ENCODE data around the gene RARS2.

RARS2 gene

DNA sequence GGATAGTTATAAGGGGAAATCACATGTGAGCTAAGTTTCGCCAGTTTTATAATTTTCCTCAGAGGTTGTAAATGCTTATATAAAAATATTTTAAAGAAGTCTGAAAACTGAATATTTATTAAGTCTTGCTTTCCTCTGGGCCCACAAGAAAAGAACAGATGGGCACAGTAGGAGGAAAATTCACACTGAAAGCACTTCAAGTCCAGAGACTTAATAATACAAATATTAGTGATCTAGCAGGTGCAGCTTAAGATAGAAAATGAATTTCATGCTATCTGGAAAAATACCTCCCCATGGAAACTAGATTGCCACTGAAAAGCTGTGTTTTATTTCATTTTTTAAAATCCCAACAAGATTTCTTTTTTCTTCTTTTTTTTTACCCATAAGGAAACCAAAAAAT lies 47.3 kb upstream of the RARS2 start (continued):
- no peak for TF ChIP-seq ZNF843 (tag by site-specific recombination; IDR thresholded peaks at IDR 0.05)
- no peak for TF ChIP-seq ZNF707 (tag by site-specific recombination; IDR thresholded peaks at IDR 0.05)
- TF ChIP-seq, protein P1, sequence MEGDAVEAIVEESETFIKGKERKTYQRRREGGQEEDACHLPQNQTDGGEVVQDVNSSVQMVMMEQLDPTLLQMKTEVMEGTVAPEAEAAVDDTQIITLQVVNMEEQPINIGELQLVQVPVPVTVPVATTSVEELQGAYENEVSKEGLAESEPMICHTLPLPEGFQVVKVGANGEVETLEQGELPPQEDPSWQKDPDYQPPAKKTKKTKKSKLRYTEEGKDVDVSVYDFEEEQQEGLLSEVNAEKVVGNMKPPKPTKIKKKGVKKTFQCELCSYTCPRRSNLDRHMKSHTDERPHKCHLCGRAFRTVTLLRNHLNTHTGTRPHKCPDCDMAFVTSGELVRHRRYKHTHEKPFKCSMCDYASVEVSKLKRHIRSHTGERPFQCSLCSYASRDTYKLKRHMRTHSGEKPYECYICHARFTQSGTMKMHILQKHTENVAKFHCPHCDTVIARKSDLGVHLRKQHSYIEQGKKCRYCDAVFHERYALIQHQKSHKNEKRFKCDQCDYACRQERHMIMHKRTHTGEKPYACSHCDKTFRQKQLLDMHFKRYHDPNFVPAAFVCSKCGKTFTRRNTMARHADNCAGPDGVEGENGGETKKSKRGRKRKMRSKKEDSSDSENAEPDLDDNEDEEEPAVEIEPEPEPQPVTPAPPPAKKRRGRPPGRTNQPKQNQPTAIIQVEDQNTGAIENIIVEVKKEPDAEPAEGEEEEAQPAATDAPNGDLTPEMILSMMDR (tag by site-specific recombination; IDR thresholded peaks at IDR 0.05), result no peak

DNA sequence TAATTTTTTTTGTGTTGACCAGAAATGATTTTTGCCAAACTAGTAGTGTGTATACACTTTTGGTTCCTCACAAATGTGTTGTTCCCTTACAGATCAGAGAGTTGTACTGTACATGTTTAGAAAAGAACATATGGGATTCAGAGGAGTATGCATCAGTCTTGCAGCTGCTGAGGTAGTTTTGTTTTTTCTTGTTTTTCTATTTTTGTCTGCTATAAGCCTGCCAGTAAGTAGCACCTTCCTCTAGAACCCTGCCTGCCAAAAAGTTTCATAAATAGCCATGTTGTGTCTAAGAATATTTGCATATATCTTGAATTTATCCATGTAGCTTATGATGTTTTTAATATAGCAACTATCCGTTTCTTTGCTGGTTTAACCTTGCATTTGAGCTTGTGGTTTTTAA lies 46.5 kb upstream of the RARS2 start:
- Histone ChIP-seq H3K27ac (ENCODE audit: extremely low read depth, low read depth, low read length) (no peak overlapping the region), H3K4me1 (ENCODE audit: control insufficient read depth, insufficient read depth, low read length) (no peaks in the 10 kb centered on the region), H3K9me3 (ENCODE audit: control insufficient read depth, insufficient read depth, low read depth, low read length) (no peaks in the 10 kb centered on the region), H3K36me3 (ENCODE audit: control insufficient read depth in 2 of 2, insufficient read depth in 1 of 2, low read length in 2 of 2) (peaks cover 20 to 68% of the 10 kb centered on the region in 2 experiments), H3K4me3 (ENCODE audit: low read depth, low read length) (no peak overlapping the region)
- TF ChIP-seq ZNF621 (tag by site-specific recombination; IDR thresholded peaks at IDR 0.05) (no peak), GLI4 (tag by site-specific recombination; IDR thresholded peaks at IDR 0.05) (no peak), SETDB1 (IDR thresholded peaks at IDR 0.05; ENCODE audit: insufficient read length, low read length) (no peak)
- TF ChIP-seq, protein P2, sequence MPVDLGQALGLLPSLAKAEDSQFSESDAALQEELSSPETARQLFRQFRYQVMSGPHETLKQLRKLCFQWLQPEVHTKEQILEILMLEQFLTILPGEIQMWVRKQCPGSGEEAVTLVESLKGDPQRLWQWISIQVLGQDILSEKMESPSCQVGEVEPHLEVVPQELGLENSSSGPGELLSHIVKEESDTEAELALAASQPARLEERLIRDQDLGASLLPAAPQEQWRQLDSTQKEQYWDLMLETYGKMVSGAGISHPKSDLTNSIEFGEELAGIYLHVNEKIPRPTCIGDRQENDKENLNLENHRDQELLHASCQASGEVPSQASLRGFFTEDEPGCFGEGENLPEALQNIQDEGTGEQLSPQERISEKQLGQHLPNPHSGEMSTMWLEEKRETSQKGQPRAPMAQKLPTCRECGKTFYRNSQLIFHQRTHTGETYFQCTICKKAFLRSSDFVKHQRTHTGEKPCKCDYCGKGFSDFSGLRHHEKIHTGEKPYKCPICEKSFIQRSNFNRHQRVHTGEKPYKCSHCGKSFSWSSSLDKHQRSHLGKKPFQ (tag by site-specific recombination; IDR thresholded peaks at IDR 0.05), result no peak
- POLR2A ChIA-PET, result no interaction called here
- CTCF ChIA-PET, result interaction anchor here (1.0 kb wide), 1 partner anchor 77 kb away, joined by 3 read pairs; no protein-coding TSS in a partner anchor

DNA sequence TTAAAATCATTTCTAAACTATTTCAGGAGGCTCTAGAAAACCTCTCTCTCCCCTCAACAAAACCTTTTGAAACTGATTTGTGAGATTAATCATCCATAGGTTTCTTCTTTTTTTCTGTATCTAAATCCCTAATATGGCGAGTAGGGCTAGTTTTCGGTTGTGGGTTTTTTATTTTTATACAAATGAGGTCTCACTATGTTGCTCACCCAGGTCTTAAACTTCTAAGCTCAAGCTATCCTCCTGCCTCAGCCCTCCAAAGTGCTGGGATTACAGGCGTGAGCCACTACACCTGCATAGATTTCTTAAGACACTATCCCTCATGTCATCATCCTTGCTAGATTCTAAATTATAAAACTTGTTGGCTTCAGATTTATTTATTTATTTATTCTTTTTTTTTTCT lies 44.1 kb upstream of the RARS2 start:
- Histone ChIP-seq H3K4me1 (ENCODE audit: control insufficient read depth, insufficient read depth, low read length) (no peaks in the 10 kb centered on the region), H3K36me3 (ENCODE audit: control insufficient read depth in 2 of 2, insufficient read depth in 1 of 2, low read length in 2 of 2) (peaks cover 31 to 67% of the 10 kb centered on the region in 2 experiments), H3K9me3 (ENCODE audit: control insufficient read depth, insufficient read depth, low read depth, low read length) (no peaks in the 10 kb centered on the region), H3K4me3 (ENCODE audit: low read depth, low read length) (no peak overlapping the region), H3K27ac (ENCODE audit: extremely low read depth, low read depth, low read length) (no peak overlapping the region)
- ChIA-PET POLR2A (interaction anchor here (0.5 kb wide), 1 partner anchor 93 kb away, joined by 3 read pairs; no protein-coding TSS in a partner anchor), CTCF (no interaction called here)
- no peak for TF ChIP-seq PRDM1 (tag by site-specific recombination; IDR thresholded peaks at IDR 0.05)
- TF ChIP-seq ZNF174 (tag by site-specific recombination; IDR thresholded peaks at IDR 0.05), result no peak
- TF ChIP-seq ZNF654 (tag by site-specific recombination; IDR thresholded peaks at IDR 0.05; ENCODE audit: low read depth), result no peak
- TF ChIP-seq, protein P3, sequence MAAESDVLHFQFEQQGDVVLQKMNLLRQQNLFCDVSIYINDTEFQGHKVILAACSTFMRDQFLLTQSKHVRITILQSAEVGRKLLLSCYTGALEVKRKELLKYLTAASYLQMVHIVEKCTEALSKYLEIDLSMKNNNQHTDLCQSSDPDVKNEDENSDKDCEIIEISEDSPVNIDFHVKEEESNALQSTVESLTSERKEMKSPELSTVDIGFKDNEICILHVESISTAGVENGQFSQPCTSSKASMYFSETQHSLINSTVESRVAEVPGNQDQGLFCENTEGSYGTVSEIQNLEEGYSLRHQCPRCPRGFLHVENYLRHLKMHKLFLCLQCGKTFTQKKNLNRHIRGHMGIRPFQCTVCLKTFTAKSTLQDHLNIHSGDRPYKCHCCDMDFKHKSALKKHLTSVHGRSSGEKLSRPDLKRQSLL (tag by site-specific recombination; IDR thresholded peaks at IDR 0.05), result no peak
- TF ChIP-seq SETDB1 (IDR thresholded peaks at IDR 0.05; ENCODE audit: insufficient read length, low read length), result no peak
- no peak for TF ChIP-seq ZNF610 (tag by site-specific recombination; IDR thresholded peaks at IDR 0.05; ENCODE audit: borderline replicate concordance)
- TF ChIP-seq, protein P4, sequence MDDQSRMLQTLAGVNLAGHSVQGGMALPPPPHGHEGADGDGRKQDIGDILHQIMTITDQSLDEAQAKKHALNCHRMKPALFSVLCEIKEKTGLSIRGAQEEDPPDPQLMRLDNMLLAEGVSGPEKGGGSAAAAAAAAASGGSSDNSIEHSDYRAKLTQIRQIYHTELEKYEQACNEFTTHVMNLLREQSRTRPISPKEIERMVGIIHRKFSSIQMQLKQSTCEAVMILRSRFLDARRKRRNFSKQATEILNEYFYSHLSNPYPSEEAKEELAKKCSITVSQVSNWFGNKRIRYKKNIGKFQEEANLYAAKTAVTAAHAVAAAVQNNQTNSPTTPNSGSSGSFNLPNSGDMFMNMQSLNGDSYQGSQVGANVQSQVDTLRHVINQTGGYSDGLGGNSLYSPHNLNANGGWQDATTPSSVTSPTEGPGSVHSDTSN (CRISPR knock-in tag; IDR thresholded peaks at IDR 0.05), result no peak
- no peak for TF ChIP-seq GFI1B (tag by site-specific recombination; IDR thresholded peaks at IDR 0.05)

DNA sequence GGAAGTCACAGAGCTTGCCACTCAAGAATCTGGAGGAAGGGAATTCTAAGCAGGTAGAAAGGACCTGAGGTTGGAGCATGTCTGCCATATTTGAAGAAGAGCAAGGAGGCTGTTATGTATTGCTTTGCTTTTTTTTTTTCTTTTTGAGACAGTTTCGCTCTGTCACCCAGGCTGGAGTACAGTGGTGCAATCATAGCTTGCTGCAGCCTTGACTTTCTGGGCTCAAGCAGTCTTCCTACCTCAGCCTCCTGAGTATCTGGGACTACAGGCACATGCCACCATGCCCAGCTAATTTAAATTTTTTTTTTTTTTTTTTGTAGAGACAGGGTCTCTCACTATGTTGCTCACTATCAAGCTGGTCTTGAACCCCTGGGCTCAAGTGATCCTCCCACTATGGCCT lies 41.0 kb upstream of the RARS2 start:
- POLR2A ChIA-PET, result no interaction called here
- TF ChIP-seq KLF9 (tag by site-specific recombination; IDR thresholded peaks at IDR 0.05; ENCODE audit: low read depth) (no peak), ZNF555 (tag by site-specific recombination; conservative IDR thresholded peaks at IDR 0.05) (no peak), ZNF140 (tag by site-specific recombination; IDR thresholded peaks at IDR 0.05) (no peak), HOXD13 (CRISPR knock-in tag; IDR thresholded peaks at IDR 0.05; ENCODE audit: borderline replicate concordance) (no peak)
- TF ChIP-seq, protein P5, sequence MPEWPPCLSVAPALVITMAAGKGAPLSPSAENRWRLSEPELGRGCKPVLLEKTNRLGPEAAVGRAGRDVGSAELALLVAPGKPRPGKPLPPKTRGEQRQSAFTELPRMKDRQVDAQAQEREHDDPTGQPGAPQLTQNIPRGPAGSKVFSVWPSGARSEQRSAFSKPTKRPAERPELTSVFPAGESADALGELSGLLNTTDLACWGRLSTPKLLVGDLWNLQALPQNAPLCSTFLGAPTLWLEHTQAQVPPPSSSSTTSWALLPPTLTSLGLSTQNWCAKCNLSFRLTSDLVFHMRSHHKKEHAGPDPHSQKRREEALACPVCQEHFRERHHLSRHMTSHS (tag by site-specific recombination; IDR thresholded peaks at IDR 0.05), result no peak
- TF ChIP-seq, protein P3 (tag by site-specific recombination; IDR thresholded peaks at IDR 0.05), result no peak
- TF ChIP-seq, protein P6, sequence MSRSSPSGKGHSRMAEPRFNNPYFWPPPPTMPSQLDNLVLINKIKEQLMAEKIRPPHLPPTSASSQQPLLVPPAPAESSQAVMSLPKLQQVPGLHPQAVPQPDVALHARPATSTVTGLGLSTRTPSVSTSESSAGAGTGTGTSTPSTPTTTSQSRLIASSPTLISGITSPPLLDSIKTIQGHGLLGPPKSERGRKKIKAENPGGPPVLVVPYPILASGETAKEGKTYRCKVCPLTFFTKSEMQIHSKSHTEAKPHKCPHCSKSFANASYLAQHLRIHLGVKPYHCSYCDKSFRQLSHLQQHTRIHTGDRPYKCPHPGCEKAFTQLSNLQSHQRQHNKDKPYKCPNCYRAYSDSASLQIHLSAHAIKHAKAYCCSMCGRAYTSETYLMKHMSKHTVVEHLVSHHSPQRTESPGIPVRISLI (tag by site-specific recombination; IDR thresholded peaks at IDR 0.05), result no peak

More for the DNA sequence above, 41.0 kb upstream of the RARS2 start:
- no peaks in the 10 kb centered on the region for H3K4me1 ChIP-seq (ENCODE audit: control insufficient read depth, insufficient read depth, low read length)
- no peak overlapping the region for H3K4me3 ChIP-seq (ENCODE audit: low read depth, low read length)
- H3K36me3 ChIP-seq (ENCODE audit: control insufficient read depth in 2 of 2, insufficient read depth in 1 of 2, low read length in 2 of 2), result peaks cover 23 to 51% of the 10 kb centered on the region in 2 experiments; a peak in 2 of 3 replicates
- H3K27ac ChIP-seq (ENCODE audit: extremely low read depth, low read depth, low read length), result no peak overlapping the region
- CTCF ChIA-PET, result interaction anchor here (0.6 kb wide), 1 partner anchor 11 kb away, joined by 4 read pairs; no protein-coding TSS in a partner anchor
- no peaks in the 10 kb centered on the region for H3K9me3 ChIP-seq (ENCODE audit: control insufficient read depth, insufficient read depth, low read depth, low read length)
